TTC549 (cell line): ENCODE measurements around the gene CBLN4.

Source experiments
- FAIRE-seq: peaks from 2 replicates; lab custom pipeline; 2012; peaks lifted over from hg19 to GRCh38; lab: Jason Lieb, UNC

CBLN4 gene

GRCh38 chr20:56005389-56005715 lies at the start of gene CBLN4:
Gene CBLN4 (minus strand): TSS chr20:56005519. CDS start chr20:56004171, 1,348 bp downstream.
- no peak for FAIRE-seq

- no peak for FAIRE-seq
These were observed 37.9 kb upstream of the CBLN4 start for GRCh38 chr20:56043227-56043626.

- FAIRE-seq: no peak
These were observed 26.9 kb upstream of the CBLN4 start for GRCh38 chr20:56032251-56032650.

- no peak for FAIRE-seq
These were observed 13.4 kb upstream of the CBLN4 start for GRCh38 chr20:56018716-56019115.

- no peak for FAIRE-seq
These were observed 12.9 kb upstream of the CBLN4 start for GRCh38 chr20:56018194-56018593.

GRCh38 chr20:56017560-56017959 lies 12.2 kb upstream of the CBLN4 start:
- FAIRE-seq: no peak

GRCh38 chr20:56014998-56015397 lies 9.7 kb upstream of the CBLN4 start:
- FAIRE-seq: no peak

- FAIRE-seq: no peak
These were observed 8.8 kb upstream of the CBLN4 start for GRCh38 chr20:56014151-56014550.

GRCh38 chr20:56004611-56005388 lies 519 bp downstream of the CBLN4 start:
- no peak for FAIRE-seq

- FAIRE-seq: no peak
These were observed 1.3 kb downstream of the CBLN4 start for GRCh38 chr20:56004007-56004406.

- FAIRE-seq: no peak
These were observed 2.2 kb downstream of the CBLN4 start for GRCh38 chr20:56002908-56003800.

GRCh38 chr20:56001890-56002289 lies 3.4 kb downstream of the CBLN4 start:
- FAIRE-seq: no peak

GRCh38 chr20:56001106-56001785 lies 4.1 kb downstream of the CBLN4 start:
- no peak for FAIRE-seq

- no peak for FAIRE-seq
These were observed 26.8 kb downstream of the CBLN4 start for GRCh38 chr20:55978550-55978949.

- FAIRE-seq: no peak
These were observed 27.4 kb downstream of the CBLN4 start for GRCh38 chr20:55977690-55978459.

- FAIRE-seq: no peak
These were observed 30.7 kb downstream of the CBLN4 start for GRCh38 chr20:55974491-55975202.

- FAIRE-seq: no peak
These were observed 40.5 kb downstream of the CBLN4 start for GRCh38 chr20:55964790-55965189.

- no peak for FAIRE-seq
These were observed 43.7 kb downstream of the CBLN4 start for GRCh38 chr20:55961376-55962330.

GRCh38 chr20:55953201-55953600 lies 52.1 kb downstream of the CBLN4 start:
- no peak for FAIRE-seq

- FAIRE-seq: no peak
These were observed 57.6 kb downstream of the CBLN4 start for GRCh38 chr20:55947701-55948100.
